Activated B cell treated with CpG ODN at 0.5 μM for 24 hours (primary cell): Measurements from ENCODE around the gene RUVBL2. TPM values are rescaled to one million over a fixed set of nuclear protein-coding genes. Genes with fewer than 3 reads are reported as not detected.

Experiments used
- ATAC-seq: fragments of 200-7000 bp; cut with Tn5 transposase; one replicate; pipeline ENCODE4 v1.10.0; 2021; ENCODE audit warnings: low read depth, mild to moderate bottlenecking, moderate library complexity
- CTCF ChIA-PET: fragments of 350-600 bp; sonication (Branson Sonifier 250); formaldehyde crosslinking; loops from one replicate; lab custom pipeline; 2021; ENCODE audit warnings: antibody characterized with exemption; lab: Charles Lee
- POLR2A ChIA-PET: fragments of 350-600 bp; sonication (Branson Sonifier 250); formaldehyde crosslinking; loops from one replicate; lab custom pipeline; 2021; ENCODE audit warnings: antibody characterized with exemption; lab: Charles Lee
- DNase-seq: peaks from one replicate; pipeline ENCODE4 v3.0.0; 2022
- H3K27ac Mint-ChIP-seq: one replicate; pipeline ENCODE4 v1.8.0; 2020; ENCODE audit warnings: mixed read lengths
- H3K27me3 Mint-ChIP-seq: one replicate; pipeline ENCODE4 v1.8.0; 2021; ENCODE audit warnings: mixed read lengths
- H3K36me3 Mint-ChIP-seq: one replicate; pipeline ENCODE4 v1.8.0; 2021; ENCODE audit warnings: low read depth, mixed read lengths
- H3K4me1 Mint-ChIP-seq: one replicate; pipeline ENCODE4 v1.8.0; 2021; ENCODE audit warnings: mixed read lengths
- H3K4me3 Mint-ChIP-seq: one replicate; pipeline ENCODE4 v1.8.0; 2020; ENCODE audit warnings: mild to moderate bottlenecking, mixed read lengths
- H3K9me3 Mint-ChIP-seq: one replicate; pipeline ENCODE4 v1.8.0; 2020; ENCODE audit warnings: mixed read lengths
- intact Hi-C: fragments of 100-400 bp; cut with micrococcal nuclease; formaldehyde crosslinking; loops from one replicate; pipeline ENCODE4 v1.15.1; 2024
- total RNA-seq: library from RNA; stranded (reverse); gene quantifications from 2 replicates; pipeline ENCODE4 v1.2.3, GENCODE V29; 2022
- TF ChIP-seq, protein P1 (sequence below): fragments of 200-600 bp; IDR thresholded peaks from one replicate; pipeline ENCODE4 v1.8.0; 2022; ENCODE audit warnings: antibody characterized with exemption, mild to moderate bottlenecking

RUVBL2 gene
- total RNA-seq, 1 donor from 2014 or later, result 75.6 TPM

DNA sequence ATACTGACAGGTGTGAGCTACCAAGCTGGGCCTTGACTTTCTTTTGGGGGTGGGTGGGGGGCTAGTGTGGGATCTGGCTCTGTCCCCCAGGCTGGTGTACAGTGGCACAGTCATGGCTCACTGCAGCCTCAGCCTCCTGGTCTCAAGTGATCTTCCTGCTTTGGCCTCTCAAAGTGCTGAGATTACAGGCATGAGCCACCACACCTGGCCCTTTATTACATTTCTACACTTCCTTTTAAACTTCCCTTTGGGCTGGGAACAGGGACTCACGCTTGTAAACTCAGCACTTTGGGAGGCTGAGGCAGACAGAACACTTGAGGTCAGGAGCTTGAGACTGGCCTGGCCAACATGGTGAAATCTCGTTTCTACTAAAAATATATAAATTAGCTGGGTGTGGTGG lies 16.6 kb upstream of the RUVBL2 start:
- TF ChIP-seq, protein P1, sequence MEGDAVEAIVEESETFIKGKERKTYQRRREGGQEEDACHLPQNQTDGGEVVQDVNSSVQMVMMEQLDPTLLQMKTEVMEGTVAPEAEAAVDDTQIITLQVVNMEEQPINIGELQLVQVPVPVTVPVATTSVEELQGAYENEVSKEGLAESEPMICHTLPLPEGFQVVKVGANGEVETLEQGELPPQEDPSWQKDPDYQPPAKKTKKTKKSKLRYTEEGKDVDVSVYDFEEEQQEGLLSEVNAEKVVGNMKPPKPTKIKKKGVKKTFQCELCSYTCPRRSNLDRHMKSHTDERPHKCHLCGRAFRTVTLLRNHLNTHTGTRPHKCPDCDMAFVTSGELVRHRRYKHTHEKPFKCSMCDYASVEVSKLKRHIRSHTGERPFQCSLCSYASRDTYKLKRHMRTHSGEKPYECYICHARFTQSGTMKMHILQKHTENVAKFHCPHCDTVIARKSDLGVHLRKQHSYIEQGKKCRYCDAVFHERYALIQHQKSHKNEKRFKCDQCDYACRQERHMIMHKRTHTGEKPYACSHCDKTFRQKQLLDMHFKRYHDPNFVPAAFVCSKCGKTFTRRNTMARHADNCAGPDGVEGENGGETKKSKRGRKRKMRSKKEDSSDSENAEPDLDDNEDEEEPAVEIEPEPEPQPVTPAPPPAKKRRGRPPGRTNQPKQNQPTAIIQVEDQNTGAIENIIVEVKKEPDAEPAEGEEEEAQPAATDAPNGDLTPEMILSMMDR, result no peak
- Mint-ChIP-seq H3K36me3 (peaks cover 37% of the 10 kb centered on the region), H3K27me3 (no peaks in the 10 kb centered on the region), H3K9me3 (no peaks in the 10 kb centered on the region), H3K27ac (no peak overlapping the region), H3K4me1 (peaks cover 8% of the 10 kb centered on the region), H3K4me3 (no peak overlapping the region)
- ChIA-PET POLR2A (interaction anchor here (0.5 to 2.6 kb wide), 3 partner anchors 10 to 138 kb away, joined by 4 to 15 read pairs (median 8); partner anchors contain the start of gene FTL), CTCF (interaction anchor here (1.4 to 1.5 kb wide), 2 partner anchors 134 to 182 kb away, joined by 3 to 5 read pairs; no protein-coding TSS in a partner anchor)
- intact Hi-C loops, result no loop called here
- no peak for ATAC-seq
- DNase-seq, result no peak

DNA sequence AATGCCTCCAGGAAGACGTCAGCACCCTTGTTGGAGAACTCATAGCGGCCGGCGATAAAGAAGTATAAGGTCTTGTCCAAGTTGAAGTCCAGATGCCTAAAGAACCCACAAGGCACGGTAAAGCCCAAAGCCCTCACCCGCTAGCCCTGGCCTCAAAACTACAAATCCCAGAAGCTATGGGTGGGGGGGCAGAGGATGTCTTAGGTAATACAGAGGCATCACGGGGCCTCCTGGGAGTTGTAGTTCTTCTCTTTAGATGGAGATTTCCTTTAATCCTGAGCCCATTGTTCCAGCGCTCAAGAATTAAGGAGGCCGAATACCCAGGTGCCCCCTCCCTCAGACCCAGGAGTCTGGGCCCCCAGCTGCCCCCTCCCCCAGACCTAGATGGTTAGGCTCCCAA lies 11.4 kb upstream of the RUVBL2 start:
- intact Hi-C loops, result no loop called here
- Mint-ChIP-seq H3K36me3 (peaks cover 51% of the 10 kb centered on the region), H3K4me3 (no peak overlapping the region), H3K27ac (no peak overlapping the region), H3K27me3 (no peaks in the 10 kb centered on the region), H3K4me1 (peaks cover 9% of the 10 kb centered on the region), H3K9me3 (no peaks in the 10 kb centered on the region)
- ChIA-PET CTCF (no interaction called here), POLR2A (interaction anchor here (0.6 to 2.0 kb wide), 2 partner anchors 11 to 68 kb away, joined by 5 to 10 read pairs; partner anchors contain the start of genes GYS1 and RUVBL2)
- no peak for DNase-seq
- no peak for ATAC-seq
- TF ChIP-seq, protein P1, result no peak

DNA sequence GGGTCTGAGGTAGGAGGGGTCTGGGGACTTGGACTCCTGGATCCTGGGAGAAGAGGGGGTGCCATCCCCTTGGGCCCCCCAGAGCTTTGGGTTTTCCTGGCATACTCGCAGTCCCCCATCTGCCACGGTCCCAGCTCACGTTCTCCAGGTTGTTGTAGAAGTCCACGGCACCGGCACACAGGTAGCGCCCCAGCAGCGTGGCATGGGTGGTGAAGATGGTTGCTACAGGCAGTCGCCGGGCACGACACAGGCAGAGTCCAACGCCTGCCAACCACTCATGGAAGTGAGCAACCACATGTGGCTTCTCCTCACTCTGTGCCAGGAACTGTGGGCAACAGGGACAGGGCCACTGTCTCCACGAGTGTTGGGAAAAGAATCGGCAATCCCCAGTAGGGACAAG lies 8.0 kb upstream of the RUVBL2 start:
- H3K27me3 Mint-ChIP-seq, result no peaks in the 10 kb centered on the region
- ATAC-seq (no peak), DNase-seq (no peak)
- TF ChIP-seq, protein P1, result no peak
- POLR2A ChIA-PET, result no interaction called here
- H3K9me3 Mint-ChIP-seq, result no peaks in the 10 kb centered on the region
- intact Hi-C loops, result no loop called here
- peaks cover 7% of the 10 kb centered on the region for H3K4me1 Mint-ChIP-seq
- CTCF ChIA-PET, result no interaction called here
- H3K36me3 Mint-ChIP-seq, result peaks cover 58% of the 10 kb centered on the region
- no peak overlapping the region for H3K27ac Mint-ChIP-seq
- H3K4me3 Mint-ChIP-seq, result no peak overlapping the region

DNA sequence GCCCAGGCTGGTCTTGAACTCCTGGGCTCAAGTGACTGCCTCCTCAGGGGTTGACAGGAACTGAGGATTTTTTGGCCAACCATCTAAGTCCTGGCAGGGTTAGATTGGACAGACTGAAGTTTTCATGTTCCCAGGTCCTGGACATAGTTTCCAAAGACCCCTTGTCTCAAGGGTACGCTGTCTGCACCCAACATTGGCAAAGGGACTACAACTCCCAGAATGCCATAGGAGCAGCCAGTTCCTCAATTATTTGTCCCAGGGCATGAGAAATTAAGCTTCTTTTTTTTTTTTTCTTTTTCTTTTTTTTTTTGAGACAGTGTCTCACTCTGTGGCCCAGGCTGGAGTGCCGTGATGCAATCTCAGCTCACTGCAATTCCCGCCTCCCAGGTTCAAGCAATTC lies 7.5 kb upstream of the RUVBL2 start:
- DNase-seq (no peak), ATAC-seq (no peak)
- intact Hi-C loops, result no loop called here
- TF ChIP-seq, protein P1, result no peak
- ChIA-PET POLR2A (interaction anchor here (0.7 kb wide), 1 partner anchor 167 kb away, joined by 3 read pairs; no protein-coding TSS in a partner anchor), CTCF (interaction anchor here (1.2 kb wide), 1 partner anchor 14 kb away, joined by 3 read pairs; no protein-coding TSS in a partner anchor)
- H3K4me3 Mint-ChIP-seq, result no peak overlapping the region
- H3K27ac Mint-ChIP-seq, result no peak overlapping the region
- H3K36me3 Mint-ChIP-seq, result peaks cover 55% of the 10 kb centered on the region
- H3K4me1 Mint-ChIP-seq, result peaks cover 9% of the 10 kb centered on the region
- no peaks in the 10 kb centered on the region for H3K27me3 Mint-ChIP-seq
- no peaks in the 10 kb centered on the region for H3K9me3 Mint-ChIP-seq

DNA sequence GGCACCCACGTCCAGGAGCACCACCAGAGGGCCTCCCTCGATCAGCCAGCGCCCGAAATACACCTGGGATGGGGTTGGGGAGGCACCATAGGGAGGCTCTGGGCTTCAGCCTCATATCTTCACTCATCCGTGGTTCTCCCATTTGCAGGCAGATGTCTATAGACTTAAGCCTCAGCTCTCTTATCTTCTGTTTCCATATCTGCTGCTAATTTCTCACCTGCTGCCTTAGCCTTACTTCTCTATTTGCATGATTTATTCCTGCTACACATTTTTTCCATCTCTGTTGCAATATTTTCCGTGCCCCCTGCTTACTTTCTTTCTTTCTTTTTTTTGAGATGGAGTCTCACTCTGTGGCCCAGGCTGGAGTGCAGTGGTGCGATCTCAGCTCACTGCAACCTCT lies 6.4 kb upstream of the RUVBL2 start:
- peaks cover 14% of the 10 kb centered on the region for H3K4me1 Mint-ChIP-seq
- no peak overlapping the region for H3K4me3 Mint-ChIP-seq
- CTCF ChIA-PET, result interaction anchor here (1.2 kb wide), 1 partner anchor 13 kb away, joined by 3 read pairs; no protein-coding TSS in a partner anchor
- DNase-seq, result no peak
- H3K9me3 Mint-ChIP-seq, result no peaks in the 10 kb centered on the region
- intact Hi-C loops, result no loop called here
- TF ChIP-seq, protein P1, result no peak
- POLR2A ChIA-PET, result interaction anchor here (0.5 to 0.6 kb wide), 2 partner anchors 11 to 109 kb away, joined by 5 to 8 read pairs; no protein-coding TSS in a partner anchor
- peak; percentile 13 for ATAC-seq
- no peak overlapping the region for H3K27ac Mint-ChIP-seq
- H3K36me3 Mint-ChIP-seq, result peaks cover 45% of the 10 kb centered on the region
- no peaks in the 10 kb centered on the region for H3K27me3 Mint-ChIP-seq
